ENCODE measurements around the gene ITM2C. TPM values are rescaled to one million over a fixed set of nuclear protein-coding genes. Genes with fewer than 3 reads are reported as not detected.
A peak's percentile ranks its signal among the peaks of the same experiment; 100 is the strongest.

ITM2C gene
- total RNA-seq, 3 donors from 2014 or later = 1,048 to 2,192 (median 2,113) TPM

DNA sequence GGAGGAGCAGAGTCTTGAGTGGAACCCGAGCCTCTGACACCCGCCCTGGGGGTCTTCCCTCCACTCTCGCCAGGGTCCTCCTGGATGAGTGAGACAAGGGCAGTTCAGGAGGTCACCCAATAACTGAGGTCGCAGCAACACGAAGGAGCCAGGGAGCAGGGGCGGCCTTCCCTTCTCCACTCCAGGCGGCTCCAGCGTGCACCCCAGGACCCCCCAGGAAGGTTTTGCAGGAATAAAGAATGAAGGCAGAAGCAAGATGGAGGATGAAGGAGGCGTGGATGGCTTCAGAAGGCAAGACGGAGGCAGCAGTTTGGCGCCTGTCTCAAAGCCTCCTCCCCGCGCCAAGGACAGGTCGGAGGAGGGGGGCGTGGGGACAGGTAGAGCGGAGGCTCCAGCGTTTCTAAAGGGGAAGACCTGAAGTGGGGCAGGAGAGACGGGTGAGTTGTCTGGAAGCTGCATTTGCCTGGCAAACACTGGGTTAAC lies 579 bp upstream of the ITM2C start:
- ATAC-seq (no peak), DNase-seq (peak in 1 of 3 donors; percentile 25)
- intact Hi-C loops (cut with DNase I, micrococcal nuclease) = no loop called here
- no peaks in the 10 kb centered on the region for H3K36me3 ChIP-seq (ENCODE audit: low read depth)
- TF ChIP-seq, protein P1, sequence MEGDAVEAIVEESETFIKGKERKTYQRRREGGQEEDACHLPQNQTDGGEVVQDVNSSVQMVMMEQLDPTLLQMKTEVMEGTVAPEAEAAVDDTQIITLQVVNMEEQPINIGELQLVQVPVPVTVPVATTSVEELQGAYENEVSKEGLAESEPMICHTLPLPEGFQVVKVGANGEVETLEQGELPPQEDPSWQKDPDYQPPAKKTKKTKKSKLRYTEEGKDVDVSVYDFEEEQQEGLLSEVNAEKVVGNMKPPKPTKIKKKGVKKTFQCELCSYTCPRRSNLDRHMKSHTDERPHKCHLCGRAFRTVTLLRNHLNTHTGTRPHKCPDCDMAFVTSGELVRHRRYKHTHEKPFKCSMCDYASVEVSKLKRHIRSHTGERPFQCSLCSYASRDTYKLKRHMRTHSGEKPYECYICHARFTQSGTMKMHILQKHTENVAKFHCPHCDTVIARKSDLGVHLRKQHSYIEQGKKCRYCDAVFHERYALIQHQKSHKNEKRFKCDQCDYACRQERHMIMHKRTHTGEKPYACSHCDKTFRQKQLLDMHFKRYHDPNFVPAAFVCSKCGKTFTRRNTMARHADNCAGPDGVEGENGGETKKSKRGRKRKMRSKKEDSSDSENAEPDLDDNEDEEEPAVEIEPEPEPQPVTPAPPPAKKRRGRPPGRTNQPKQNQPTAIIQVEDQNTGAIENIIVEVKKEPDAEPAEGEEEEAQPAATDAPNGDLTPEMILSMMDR (IDR thresholded peaks at IDR 0.05) = no peak
- H3K4me1 ChIP-seq (ENCODE audit: low read depth) = peaks cover 36% of the 10 kb centered on the region
- H3K9me3 ChIP-seq = no peaks in the 10 kb centered on the region
- H3K4me3 ChIP-seq = no peak overlapping the region

DNA sequence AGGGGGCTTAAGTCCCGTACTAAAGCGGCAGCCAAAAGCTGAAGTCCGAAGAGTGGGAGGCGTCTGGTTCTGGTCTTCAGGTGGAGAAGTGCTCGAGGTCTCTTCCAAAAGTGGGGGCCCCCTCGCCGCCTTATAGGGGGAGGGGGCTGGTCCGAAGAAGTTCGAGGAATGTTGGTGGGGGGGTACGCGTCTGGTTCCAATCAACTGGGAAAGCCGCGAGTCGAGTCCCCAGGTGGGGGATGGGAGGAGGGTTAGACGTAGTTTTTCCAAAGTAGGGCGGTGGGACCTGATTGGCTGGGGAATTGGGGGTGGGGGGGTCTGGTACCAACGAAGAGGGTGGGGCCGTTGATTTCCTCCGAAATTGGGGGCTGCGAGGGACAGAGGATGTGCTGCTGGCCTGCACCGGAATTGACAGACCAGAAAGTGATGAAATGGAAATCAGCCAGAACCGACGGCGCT lies 594 bp downstream of the ITM2C start:
- TF ChIP-seq, protein P1 (IDR thresholded peaks at IDR 0.05) = no peak
- Histone ChIP-seq H3K9me3 (no peaks in the 10 kb centered on the region), H3K4me1 (ENCODE audit: low read depth) (peaks cover 46% of the 10 kb centered on the region), H3K4me3 (peak overlapping the region; percentile 100), H3K36me3 (ENCODE audit: low read depth) (no peaks in the 10 kb centered on the region)
- DNase-seq (peak in 2 of 3 donors; percentile 64 to 70), ATAC-seq (peak; percentile 2)
- intact Hi-C loops (cut with DNase I, micrococcal nuclease) = no loop called here

DNA sequence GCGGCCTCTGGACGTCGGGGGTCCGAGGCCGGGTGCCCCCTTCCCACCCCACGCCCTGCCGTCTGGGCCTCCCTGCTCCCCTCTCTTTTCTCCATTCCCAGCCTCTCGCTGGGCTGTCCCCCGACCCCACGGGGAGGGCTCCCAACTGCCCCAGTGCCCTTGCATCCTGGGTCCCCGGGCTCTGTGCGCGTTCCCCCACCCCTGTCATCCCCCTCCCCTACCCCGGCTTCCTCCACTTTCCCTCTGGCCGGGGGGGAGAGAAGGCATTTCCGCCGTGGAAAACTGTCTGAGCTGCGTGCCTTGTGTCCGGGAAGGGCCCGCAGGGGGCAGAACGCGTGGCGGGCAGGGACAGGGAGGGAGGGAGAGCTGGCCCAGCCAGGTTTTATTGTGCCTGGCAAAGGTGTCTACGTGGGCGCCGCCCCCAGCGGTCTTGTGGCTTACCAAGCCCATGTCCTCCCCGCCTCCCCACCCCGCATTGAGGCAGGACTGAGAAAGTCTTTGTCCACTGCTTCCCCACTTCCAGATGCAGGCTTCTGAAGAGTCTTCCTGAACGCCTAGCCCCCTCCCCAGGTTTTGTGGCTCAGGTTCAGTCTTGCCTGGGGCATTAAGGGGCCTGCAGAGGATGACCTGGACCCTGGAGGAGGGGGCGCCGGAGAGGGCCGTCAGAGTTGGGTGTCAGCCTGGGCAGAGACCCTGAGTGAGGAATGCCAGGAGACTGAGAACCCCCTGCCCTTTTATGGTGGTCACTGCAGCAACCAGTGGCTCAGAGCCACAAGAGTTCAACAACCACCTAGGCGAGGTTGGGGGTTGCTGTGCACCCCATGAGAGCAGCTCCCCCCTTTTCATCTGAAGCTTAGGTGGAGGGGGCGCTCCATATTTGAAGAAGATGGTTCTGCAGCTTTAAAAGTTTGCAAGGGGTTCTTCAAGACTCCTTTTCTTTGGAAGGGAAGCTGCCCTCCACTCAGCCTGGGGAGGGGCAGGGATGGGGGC lies 1.3 kb downstream of the ITM2C start:
- Histone ChIP-seq H3K36me3 (ENCODE audit: low read depth) (no peaks in the 10 kb centered on the region), H3K4me3 (peak overlapping the region; percentile 100), H3K4me1 (ENCODE audit: low read depth) (peaks cover 53% of the 10 kb centered on the region), H3K9me3 (no peaks in the 10 kb centered on the region)
- intact Hi-C loops (cut with DNase I, micrococcal nuclease) = no loop called here
- DNase-seq (peak; percentile 93 to 94 (median 93)), ATAC-seq (peak; percentile 73)
- TF ChIP-seq, protein P1 (IDR thresholded peaks at IDR 0.05) = peak; percentile 35

DNA sequence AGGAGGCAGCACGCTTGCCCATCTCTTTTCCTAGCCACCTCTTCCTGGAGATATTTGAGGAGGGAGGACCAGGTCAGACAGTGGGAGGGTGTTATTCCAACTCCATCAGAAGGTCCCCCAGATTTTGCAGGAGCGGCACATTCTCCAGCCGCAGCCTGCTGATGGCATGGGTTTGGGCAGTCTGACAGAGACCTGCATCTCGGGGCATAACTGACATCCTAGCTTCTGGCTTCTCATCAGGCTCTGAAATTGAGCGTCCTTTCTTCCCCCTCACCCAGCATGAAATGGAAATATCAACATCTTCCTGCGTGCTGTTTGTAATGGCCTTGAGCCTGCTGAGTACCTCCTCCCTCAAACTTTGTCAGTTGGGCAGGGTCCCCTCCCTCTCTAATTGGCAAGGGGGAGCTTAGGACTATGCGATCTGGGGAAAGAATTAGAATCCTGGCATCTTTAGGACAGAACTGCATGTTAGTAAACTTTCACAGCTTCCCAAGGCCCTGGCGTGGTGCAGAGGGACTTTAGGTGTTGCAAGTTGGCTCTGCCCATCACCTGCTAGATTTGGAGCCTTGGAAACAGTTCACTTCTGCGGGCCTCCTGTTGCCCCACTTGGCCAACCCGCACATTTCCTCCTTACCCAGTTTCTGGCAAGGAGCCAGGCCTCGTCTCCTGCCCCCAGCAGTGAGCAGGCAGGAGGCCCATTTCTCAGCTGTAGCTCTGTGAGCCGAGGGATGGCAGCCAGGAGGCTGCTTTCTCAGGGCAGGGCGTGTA lies 2.2 kb downstream of the ITM2C start:
- H3K9me3 ChIP-seq = no peaks in the 10 kb centered on the region
- H3K4me1 ChIP-seq (ENCODE audit: low read depth) = peaks cover 62% of the 10 kb centered on the region
- intact Hi-C loops (cut with DNase I, micrococcal nuclease) = no loop called here
- TF ChIP-seq, protein P1 (IDR thresholded peaks at IDR 0.05) = no peak
- H3K4me3 ChIP-seq = no peak overlapping the region
- H3K36me3 ChIP-seq (ENCODE audit: low read depth) = no peaks in the 10 kb centered on the region
- peak; percentile 74 to 83 (median 79) for DNase-seq
- ATAC-seq = peak; percentile 21

DNA sequence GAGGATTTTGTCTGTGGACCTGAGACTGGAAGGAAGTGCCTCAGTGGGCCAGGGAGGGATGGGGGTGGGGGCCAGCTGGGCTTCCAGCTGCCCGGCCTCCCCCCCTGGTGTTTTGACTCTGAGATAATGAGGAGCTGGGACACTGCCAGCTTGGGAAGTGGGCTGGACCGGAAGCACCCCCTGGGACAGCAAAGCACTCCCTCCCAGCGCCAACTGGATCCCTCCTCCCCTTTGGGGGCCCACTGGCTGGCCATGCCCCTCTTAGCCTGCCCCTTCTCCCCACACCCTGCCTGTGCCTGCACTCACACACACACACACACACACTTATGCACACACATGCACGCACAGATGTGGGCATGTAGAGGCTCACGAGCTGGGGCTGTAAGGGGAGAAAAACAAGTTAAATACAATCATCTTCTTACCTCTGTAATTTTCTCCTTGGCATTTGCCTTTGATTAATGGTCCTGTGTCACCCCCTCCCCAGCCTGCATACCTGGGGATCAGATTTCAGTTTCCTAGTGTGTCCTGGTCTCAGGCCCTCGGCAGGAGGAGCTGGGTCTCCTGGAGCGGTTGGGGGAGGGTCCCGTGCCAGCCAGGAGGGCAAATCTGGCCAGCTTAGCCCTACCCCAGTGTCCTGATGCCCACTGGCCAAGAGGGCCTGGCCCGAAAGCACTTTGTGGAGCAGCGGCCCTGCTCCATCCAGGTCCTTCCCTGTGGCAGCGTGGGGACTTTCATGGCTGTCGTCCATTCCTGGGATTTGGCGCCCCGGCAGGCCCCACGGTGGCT lies 3.6 kb downstream of the ITM2C start:
- H3K9me3 ChIP-seq = no peaks in the 10 kb centered on the region
- peaks cover 76% of the 10 kb centered on the region for H3K4me1 ChIP-seq (ENCODE audit: low read depth)
- H3K36me3 ChIP-seq (ENCODE audit: low read depth) = no peaks in the 10 kb centered on the region
- intact Hi-C loops (cut with DNase I, micrococcal nuclease) = no loop called here
- peak in 1 of 3 donors; percentile 51 for DNase-seq
- TF ChIP-seq, protein P1 (IDR thresholded peaks at IDR 0.05) = no peak
- ATAC-seq = no peak
- H3K4me3 ChIP-seq = no peak overlapping the region

Data from mucosa of descending colon (tissue), 3 donors.